ENCODE results near the gene TMEM269. TPM values are rescaled to one million over a fixed set of nuclear protein-coding genes. Genes with fewer than 3 reads are reported as not detected.

TMEM269 gene
- total RNA-seq, 1 experiment from 2014 or later = 0.11 TPM

DNA sequence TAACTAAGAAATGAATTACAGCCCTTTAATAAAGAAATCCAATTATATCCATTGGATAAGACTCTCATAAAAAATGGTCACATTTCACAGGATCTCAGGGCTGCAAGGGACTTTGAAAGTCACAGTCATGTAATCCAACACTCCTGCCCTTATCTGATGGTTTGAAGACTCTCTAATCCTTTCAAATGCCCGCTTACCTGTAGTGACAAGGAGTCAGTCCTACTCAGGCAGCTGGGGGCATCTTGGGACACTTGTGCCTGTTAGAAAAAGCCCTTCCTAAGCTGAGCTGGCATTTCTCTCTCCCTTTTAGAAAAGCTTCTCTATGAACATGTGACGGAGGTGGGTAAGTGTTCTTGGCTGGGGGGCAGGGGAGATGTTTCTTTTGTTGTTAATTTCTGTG lies 50.6 kb downstream of the TMEM269 start:
- Histone ChIP-seq H3K4me1 (ENCODE audit: insufficient read depth, low read length) (no peaks in the 10 kb centered on the region), H4K20me1 (ENCODE audit: low read length) (no peaks in the 10 kb centered on the region), H3K4me2 (ENCODE audit: low read length) (no peak overlapping the region), H3K9ac (ENCODE audit: low read length) (no peak overlapping the region), H3K79me2 (ENCODE audit: low read length) (no peaks in the 10 kb centered on the region), H3K4me3 (ENCODE audit: low read length) (no peak overlapping the region), H3K27ac (ENCODE audit: low read length) (no peak overlapping the region), H3K9me2 (replicated peaks; ENCODE audit: low read length) (no peaks in the 10 kb centered on the region), H3K9me3 (ENCODE audit: low read length) (no peaks in the 10 kb centered on the region), H3K36me3 (ENCODE audit: low read depth, low read length) (no peaks in the 10 kb centered on the region), H3K27me3 (ENCODE audit: low read length) (no peaks in the 10 kb centered on the region), H3F3A (ENCODE audit: low read length, unreplicated experiment) (no peaks in the 10 kb centered on the region), H2AFZ (ENCODE audit: low read length) (no peak overlapping the region)
- DNase-seq (no peak), ATAC-seq (no peak)
- CTCF ChIA-PET = no interaction called here
- BruUV-seq (replicated peaks) = no TSS peak
- POLR2A ChIA-PET (ENCODE audit: unreplicated experiment) = no interaction called here
- TF ChIP-seq EZH2 (IDR thresholded peaks at IDR 0.05; ENCODE audit: low read length, unreplicated experiment) (no peak), EZH2phosphoT487 (IDR thresholded peaks at IDR 0.05; ENCODE audit: borderline replicate concordance, low read length) (no peak)
- TF ChIP-seq, protein P1, sequence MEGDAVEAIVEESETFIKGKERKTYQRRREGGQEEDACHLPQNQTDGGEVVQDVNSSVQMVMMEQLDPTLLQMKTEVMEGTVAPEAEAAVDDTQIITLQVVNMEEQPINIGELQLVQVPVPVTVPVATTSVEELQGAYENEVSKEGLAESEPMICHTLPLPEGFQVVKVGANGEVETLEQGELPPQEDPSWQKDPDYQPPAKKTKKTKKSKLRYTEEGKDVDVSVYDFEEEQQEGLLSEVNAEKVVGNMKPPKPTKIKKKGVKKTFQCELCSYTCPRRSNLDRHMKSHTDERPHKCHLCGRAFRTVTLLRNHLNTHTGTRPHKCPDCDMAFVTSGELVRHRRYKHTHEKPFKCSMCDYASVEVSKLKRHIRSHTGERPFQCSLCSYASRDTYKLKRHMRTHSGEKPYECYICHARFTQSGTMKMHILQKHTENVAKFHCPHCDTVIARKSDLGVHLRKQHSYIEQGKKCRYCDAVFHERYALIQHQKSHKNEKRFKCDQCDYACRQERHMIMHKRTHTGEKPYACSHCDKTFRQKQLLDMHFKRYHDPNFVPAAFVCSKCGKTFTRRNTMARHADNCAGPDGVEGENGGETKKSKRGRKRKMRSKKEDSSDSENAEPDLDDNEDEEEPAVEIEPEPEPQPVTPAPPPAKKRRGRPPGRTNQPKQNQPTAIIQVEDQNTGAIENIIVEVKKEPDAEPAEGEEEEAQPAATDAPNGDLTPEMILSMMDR (conservative IDR thresholded peaks at IDR 0.05; ENCODE audit: low read depth, low read length) = no peak
- intact Hi-C loops (cut with micrococcal nuclease) = no loop called here

DNA sequence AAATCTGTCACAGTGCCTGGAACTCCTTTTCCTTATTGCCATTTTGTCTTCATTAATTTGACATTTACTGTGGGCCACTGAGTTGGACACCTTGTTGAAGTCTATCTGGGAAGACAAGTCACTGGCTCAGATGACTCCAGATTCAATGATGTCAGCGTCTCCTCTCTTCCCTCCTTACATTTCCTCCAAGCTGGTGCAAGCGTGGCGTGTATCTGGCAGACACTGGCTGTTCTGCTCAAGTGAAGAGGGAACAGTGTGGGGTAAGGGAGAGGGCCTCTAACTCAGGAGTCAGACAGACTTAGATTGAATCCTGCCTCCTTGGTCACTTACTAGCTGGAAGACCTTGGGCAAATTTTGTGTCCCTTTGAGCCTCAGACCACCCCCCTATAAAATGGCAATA lies 52.9 kb downstream of the TMEM269 start:
- Histone ChIP-seq H2AFZ (ENCODE audit: low read length) (no peak overlapping the region), H3K9ac (ENCODE audit: low read length) (no peak overlapping the region), H3K27me3 (ENCODE audit: low read length) (no peaks in the 10 kb centered on the region), H3F3A (ENCODE audit: low read length, unreplicated experiment) (no peaks in the 10 kb centered on the region), H3K4me3 (ENCODE audit: low read length) (no peak overlapping the region), H3K79me2 (ENCODE audit: low read length) (no peaks in the 10 kb centered on the region), H3K27ac (ENCODE audit: low read length) (no peak overlapping the region), H3K9me2 (replicated peaks; ENCODE audit: low read length) (no peaks in the 10 kb centered on the region), H3K36me3 (ENCODE audit: low read depth, low read length) (no peaks in the 10 kb centered on the region), H3K4me2 (ENCODE audit: low read length) (no peak overlapping the region), H3K9me3 (ENCODE audit: low read length) (no peaks in the 10 kb centered on the region), H3K4me1 (ENCODE audit: insufficient read depth, low read length) (no peaks in the 10 kb centered on the region), H4K20me1 (ENCODE audit: low read length) (no peaks in the 10 kb centered on the region)
- ChIA-PET CTCF (no interaction called here), POLR2A (ENCODE audit: unreplicated experiment) (interaction anchor here (0.6 kb wide), 1 partner anchor 1812 kb away, joined by 6 read pairs; no protein-coding TSS in a partner anchor)
- no TSS peak for BruUV-seq (replicated peaks)
- no peak for DNase-seq
- intact Hi-C loops (cut with micrococcal nuclease) = no loop called here
- ATAC-seq = no peak
- TF ChIP-seq, protein P1 (conservative IDR thresholded peaks at IDR 0.05; ENCODE audit: low read depth, low read length) = no peak
- TF ChIP-seq EZH2phosphoT487 (IDR thresholded peaks at IDR 0.05; ENCODE audit: borderline replicate concordance, low read length) (no peak), EZH2 (IDR thresholded peaks at IDR 0.05; ENCODE audit: low read length, unreplicated experiment) (no peak)

DNA sequence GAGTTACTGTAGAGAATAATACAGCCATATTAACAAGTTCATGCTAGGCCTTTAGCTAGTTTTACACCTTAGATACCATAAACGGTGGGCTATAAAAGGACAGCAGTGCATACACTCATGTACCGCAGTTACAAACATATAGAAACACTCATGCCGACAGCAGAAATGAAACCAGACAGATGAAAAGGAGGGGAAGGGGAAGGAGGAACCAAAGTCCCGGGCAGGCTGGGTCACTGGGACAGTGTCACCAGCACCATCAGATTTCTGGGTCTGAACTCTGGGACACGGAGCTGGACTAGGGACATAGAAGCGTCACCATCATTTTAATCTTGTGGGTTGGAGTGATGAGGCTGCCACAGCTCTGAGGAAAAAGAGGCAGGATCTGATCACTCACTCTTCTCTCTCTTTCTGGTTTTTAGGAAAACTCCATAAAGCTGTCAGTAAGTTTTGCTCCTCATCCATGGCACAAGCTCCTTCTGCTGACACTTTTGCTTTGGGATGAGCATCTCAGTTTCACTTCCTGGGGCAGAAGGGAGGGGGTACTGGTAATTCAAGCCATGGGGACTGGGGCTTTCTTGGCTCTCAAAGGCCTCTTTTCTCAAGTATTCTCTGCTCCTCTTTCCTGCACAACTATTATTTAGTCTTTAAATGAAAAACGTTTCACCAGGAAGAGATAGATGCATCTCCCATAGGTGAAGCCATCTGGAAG lies 53.8 kb downstream of the TMEM269 start:
- Histone ChIP-seq H3K9ac (ENCODE audit: low read length) (no peak overlapping the region), H3F3A (ENCODE audit: low read length, unreplicated experiment) (no peaks in the 10 kb centered on the region), H3K27ac (ENCODE audit: low read length) (no peak overlapping the region), H3K4me1 (ENCODE audit: insufficient read depth, low read length) (no peaks in the 10 kb centered on the region), H2AFZ (ENCODE audit: low read length) (no peak overlapping the region), H3K9me2 (replicated peaks; ENCODE audit: low read length) (no peaks in the 10 kb centered on the region), H3K4me2 (ENCODE audit: low read length) (no peak overlapping the region), H3K79me2 (ENCODE audit: low read length) (no peaks in the 10 kb centered on the region), H4K20me1 (ENCODE audit: low read length) (no peaks in the 10 kb centered on the region), H3K9me3 (ENCODE audit: low read length) (no peaks in the 10 kb centered on the region), H3K36me3 (ENCODE audit: low read depth, low read length) (no peaks in the 10 kb centered on the region), H3K27me3 (ENCODE audit: low read length) (no peaks in the 10 kb centered on the region), H3K4me3 (ENCODE audit: low read length) (no peak overlapping the region)
- POLR2A ChIA-PET (ENCODE audit: unreplicated experiment) = no interaction called here
- intact Hi-C loops (cut with micrococcal nuclease) = no loop called here
- no peak for DNase-seq
- ATAC-seq = no peak
- no TSS peak for BruUV-seq (replicated peaks)
- CTCF ChIA-PET = no interaction called here
- no peak for TF ChIP-seq EZH2 (IDR thresholded peaks at IDR 0.05; ENCODE audit: low read length, unreplicated experiment)
- no peak for TF ChIP-seq EZH2phosphoT487 (IDR thresholded peaks at IDR 0.05; ENCODE audit: borderline replicate concordance, low read length)
- TF ChIP-seq, protein P1 (conservative IDR thresholded peaks at IDR 0.05; ENCODE audit: low read depth, low read length) = no peak
